Measurements from ENCODE around the gene RARS2. TPM values are rescaled to one million over a fixed set of nuclear protein-coding genes. Genes with fewer than 3 reads are reported as not detected.

RARS2 gene
- total and polyA plus RNA-seq, 9 of the 15 experiments (the other 6 are each of a cell fraction or from before 2014, with no cell fraction given): 30.0 to 92.7 (median 43.4) TPM

DNA sequence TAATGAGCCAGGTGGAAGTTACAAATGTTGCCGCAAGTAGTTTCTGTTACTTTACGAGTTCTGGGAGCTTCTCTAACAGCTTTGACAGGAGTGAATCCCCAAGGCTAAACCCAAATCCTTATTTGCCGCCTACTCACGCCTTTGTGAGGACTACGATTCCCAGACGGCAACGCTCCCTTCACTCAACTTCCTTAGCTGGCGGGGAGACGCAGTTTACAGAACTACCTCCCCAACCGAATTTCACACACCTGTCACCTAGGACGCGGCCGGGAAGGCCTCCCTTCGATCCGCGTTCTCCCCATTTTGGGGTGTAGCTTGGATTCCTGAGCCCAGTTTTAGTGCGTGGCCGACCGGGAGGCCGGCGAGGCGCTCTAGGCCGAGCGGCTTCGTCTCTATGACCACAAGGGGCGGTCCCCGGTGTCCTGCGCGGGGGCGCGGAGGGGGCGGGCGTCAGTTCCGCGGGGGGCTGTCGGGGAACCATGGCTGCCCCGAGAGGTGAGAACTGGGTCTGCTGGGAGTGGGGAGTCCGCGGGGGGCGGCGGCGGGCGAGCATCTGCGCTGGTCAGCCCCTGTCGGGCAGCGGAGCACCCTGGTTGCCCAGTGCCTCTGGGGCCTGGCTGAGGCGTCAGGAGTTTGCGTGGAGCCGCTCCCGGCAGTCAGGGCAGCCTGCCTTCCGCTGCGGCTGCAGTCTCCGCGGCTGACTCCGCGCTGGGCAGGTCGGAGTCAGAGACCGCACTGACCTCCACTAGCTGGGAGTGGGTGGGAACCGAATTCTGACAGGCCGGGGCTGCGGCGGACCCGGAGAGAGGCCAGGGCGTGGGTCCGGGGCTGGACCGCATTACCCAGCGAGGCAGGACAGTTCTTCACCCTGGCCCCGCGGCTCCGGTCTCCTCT is 117.0 kb downstream of the RARS2 start, which contains the start of gene SLC35A1 (continued):
- TF ChIP-seq ZNF143 (CRISPR knock-in tag; IDR thresholded peaks at IDR 0.05) (peak; percentile 91), BCOR (IDR thresholded peaks at IDR 0.05) (peak; percentile 5; the same call in 1 of the 2 replicates), POLR3G (IDR thresholded peaks at IDR 0.05; ENCODE audit: extremely low read depth, insufficient read length, insufficient replicate concordance) (no peak), HMG20A (CRISPR knock-in tag; conservative IDR thresholded peaks at IDR 0.05) (no peak), HMGXB4 (CRISPR knock-in tag; IDR thresholded peaks at IDR 0.05) (peak; percentile 64; the same call in 1 of the 2 replicates), ETV5 (CRISPR knock-in tag; IDR thresholded peaks at IDR 0.05; ENCODE audit: low read depth) (peak; percentile 53), KAT2B (IDR thresholded peaks at IDR 0.05; ENCODE audit: low read depth, low read length) (no peak), ZNF766 (CRISPR knock-in tag; conservative IDR thresholded peaks at IDR 0.05) (peak; percentile 15), POLR2H (tag; IDR thresholded peaks at IDR 0.05; ENCODE audit: low read depth) (0 out of 2 replicates have a peak, but pooled peaks have one; percentile 33)
- TF ChIP-seq, protein P1, sequence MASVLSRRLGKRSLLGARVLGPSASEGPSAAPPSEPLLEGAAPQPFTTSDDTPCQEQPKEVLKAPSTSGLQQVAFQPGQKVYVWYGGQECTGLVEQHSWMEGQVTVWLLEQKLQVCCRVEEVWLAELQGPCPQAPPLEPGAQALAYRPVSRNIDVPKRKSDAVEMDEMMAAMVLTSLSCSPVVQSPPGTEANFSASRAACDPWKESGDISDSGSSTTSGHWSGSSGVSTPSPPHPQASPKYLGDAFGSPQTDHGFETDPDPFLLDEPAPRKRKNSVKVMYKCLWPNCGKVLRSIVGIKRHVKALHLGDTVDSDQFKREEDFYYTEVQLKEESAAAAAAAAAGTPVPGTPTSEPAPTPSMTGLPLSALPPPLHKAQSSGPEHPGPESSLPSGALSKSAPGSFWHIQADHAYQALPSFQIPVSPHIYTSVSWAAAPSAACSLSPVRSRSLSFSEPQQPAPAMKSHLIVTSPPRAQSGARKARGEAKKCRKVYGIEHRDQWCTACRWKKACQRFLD (CRISPR knock-in tag; IDR thresholded peaks at IDR 0.05): no peak
- TF ChIP-seq, protein P2, sequence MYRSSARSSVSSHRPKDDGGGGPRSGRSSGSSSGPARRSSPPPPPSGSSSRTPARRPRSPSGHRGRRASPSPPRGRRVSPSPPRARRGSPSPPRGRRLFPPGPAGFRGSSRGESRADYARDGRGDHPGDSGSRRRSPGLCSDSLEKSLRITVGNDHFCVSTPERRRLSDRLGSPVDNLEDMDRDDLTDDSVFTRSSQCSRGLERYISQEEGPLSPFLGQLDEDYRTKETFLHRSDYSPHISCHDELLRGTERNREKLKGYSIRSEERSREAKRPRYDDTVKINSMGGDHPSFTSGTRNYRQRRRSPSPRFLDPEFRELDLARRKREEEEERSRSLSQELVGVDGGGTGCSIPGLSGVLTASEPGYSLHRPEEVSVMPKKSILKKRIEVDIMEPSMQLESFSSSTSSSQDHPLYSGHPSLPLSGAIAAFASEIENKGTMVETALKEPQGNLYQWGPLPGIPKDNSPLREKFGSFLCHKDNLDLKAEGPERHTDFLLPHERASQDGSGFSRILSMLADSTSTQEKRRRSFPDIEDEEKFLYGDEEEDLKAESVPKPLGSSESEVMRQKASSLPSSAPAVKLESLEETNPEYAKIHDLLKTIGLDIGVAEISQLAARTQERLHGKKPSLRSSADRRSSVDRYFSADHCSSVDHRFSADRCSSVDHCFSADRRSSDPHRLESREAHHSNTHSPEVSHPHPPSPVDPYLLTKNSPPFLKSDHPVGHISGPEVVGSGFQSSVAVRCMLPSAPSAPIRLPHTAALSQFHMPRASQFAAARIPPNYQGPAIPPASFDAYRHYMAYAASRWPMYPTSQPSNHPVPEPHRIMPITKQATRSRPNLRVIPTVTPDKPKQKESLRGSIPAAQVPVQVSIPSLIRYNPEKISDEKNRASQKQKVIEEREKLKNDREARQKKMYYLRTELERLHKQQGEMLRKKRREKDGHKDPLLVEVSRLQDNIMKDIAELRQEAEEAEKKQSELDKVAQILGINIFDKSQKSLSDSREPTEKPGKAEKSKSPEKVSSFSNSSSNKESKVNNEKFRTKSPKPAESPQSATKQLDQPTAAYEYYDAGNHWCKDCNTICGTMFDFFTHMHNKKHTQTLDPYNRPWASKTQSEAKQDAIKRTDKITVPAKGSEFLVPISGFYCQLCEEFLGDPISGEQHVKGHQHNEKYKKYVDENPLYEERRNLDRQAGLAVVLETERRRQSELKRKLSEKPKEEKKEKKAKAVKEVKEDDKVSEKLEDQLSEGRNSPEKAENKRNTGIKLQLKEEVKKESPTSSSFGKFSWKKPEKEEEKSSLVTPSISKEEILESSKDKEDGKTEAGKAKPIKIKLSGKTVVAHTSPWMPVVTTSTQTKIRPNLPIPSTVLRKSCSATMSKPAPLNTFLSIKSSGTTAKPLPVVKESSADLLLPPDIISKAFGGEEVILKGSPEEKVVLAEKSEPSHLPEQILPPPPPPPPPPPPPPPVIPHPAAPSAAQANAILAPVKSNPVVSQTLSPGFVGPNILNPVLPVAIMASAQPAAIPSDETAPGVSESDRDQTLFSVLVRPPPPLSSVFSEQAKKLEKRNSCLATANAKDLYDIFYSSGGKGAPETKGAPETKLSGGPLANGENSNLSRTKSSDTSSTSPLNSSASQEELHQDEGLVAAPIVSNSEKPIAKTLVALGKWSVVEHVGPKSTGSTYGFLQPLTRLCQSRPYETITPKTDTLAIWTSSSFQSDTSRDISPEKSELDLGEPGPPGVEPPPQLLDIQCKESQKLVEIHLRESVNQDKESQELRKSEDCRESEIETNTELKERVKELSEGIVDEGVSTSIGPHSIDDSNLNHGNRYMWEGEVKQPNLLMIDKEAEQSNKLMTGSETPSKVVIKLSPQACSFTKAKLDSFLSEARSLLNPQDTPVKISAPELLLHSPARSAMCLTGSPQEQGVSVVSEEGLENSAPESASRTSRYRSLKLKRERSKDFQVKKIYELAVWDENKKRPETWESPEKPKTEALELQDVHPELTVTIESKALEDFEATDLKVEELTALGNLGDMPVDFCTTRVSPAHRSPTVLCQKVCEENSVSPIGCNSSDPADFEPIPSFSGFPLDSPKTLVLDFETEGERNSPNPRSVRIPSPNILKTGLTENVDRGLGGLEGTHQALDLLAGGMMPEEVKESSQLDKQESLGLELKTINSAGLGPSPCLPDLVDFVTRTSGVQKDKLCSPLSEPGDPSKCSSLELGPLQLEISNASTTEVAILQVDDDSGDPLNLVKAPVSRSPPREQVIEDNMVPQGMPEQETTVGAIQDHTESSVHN (IDR thresholded peaks at IDR 0.05; ENCODE audit: borderline replicate concordance in 1 of 2, low read depth in 1 of 2): no peak
- TF ChIP-seq, protein P3, sequence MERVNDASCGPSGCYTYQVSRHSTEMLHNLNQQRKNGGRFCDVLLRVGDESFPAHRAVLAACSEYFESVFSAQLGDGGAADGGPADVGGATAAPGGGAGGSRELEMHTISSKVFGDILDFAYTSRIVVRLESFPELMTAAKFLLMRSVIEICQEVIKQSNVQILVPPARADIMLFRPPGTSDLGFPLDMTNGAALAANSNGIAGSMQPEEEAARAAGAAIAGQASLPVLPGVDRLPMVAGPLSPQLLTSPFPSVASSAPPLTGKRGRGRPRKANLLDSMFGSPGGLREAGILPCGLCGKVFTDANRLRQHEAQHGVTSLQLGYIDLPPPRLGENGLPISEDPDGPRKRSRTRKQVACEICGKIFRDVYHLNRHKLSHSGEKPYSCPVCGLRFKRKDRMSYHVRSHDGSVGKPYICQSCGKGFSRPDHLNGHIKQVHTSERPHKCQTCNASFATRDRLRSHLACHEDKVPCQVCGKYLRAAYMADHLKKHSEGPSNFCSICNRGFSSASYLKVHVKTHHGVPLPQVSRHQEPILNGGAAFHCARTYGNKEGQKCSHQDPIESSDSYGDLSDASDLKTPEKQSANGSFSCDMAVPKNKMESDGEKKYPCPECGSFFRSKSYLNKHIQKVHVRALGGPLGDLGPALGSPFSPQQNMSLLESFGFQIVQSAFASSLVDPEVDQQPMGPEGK (CRISPR knock-in tag; IDR thresholded peaks at IDR 0.05; ENCODE audit: borderline replicate concordance): no peak; the same call in 1 of the 2 replicates

Measured in K562 (cell line).